Measurements from ENCODE around the gene PEX11G.

The PEX11G gene

DNA sequence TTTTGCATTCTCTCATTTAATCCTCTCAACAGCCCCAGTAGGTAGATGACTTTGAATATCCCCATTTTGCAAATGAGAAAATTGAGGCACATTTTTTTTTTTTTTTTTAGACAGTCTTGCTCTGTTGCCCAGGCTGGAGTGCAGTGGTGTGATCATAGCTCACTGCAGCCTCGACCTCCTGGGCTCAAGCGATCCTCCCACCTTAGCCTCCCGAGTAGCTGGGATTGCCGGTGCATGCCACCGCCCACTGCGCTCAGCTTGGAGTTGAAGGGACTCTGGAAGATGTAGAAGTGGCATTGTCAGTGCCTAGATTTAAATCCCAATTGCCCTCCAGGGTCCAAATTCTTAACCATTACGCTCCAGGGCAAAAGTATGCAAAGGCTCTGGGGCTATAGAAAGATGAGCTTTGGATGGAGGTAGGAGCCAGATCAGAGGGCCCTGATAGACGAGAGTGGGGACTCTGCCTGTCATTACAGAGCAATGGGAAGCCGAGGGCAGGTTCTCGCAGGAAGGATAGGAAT lies 32.8 kb upstream of the PEX11G start:
- DNase-seq (ENCODE audit: low spot score) = no peak

GRCh38 chr19:7520131-7521051 lies 31.6 kb upstream of the PEX11G start:
- DNase-seq (ENCODE audit: low spot score) = no peak

DNA sequence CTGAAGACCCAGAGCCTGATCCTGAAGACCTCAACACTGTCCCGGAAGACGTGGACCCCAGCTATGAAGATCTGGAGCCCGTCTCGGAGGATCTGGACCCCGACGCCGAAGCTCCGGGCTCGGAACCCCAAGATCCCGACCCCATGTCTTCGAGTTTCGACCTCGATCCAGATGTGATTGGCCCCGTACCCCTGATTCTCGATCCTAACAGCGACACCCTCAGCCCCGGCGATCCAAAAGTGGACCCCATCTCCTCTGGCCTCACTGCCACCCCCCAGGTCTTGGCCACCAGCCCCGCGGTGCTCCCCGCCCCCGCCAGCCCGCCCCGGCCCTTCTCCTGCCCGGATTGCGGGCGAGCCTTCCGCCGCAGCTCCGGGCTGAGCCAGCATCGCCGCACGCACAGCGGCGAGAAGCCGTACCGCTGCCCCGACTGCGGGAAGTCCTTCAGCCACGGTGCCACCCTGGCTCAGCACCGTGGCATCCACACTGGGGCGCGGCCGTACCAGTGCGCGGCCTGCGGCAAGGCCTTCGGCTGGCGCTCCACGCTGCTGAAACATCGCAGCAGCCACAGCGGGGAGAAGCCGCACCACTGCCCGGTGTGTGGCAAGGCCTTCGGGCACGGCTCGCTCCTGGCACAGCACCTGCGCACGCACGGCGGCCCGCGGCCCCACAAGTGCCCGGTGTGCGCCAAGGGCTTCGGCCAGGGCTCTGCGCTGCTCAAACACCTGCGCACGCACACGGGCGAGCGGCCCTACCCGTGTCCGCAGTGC lies 30.7 kb upstream of the PEX11G start:
- DNase-seq (ENCODE audit: low spot score) = no peak

DNA sequence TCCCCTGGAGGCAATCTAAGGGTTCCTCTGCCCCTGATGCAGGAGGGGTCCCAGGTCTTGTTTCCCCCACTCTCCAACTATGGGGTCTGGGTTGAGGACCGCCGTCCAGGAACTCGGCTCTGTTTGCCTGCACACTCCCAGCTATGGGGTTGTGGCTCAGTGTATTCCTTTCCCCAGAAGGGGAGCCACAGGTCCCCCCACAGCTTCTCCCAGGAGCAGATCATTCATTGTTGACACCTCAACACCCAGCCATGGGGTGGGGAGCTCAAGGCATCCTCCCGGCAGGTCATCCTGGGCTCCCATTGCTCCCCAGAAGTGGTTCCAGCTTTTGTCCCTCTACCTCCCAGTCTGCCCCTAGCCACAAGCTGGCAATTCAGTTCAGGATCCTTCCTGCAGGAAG lies 28.0 kb upstream of the PEX11G start:
- DNase-seq (ENCODE audit: low spot score) = no peak

DNA sequence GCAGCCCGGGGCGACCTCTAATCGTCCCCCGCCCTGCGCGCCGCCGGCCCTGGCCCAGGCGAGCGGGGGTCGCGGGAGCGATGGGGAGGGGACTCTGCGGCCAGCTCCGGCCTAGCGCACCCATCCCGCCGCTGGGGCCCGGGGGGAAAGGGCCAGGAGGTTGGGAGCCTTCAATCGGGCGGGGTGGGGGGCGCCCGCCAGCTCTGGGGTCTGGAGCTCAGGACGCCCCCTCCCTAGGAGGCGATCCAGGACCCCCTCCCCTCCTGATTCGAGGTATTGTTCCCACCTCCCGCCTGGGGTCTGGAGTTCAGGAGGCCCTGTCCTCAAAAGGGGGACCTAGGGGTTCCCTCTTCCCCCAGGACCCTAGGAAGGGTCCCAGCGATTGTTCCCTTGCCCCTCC lies 27.5 kb upstream of the PEX11G start:
- DNase-seq (ENCODE audit: low spot score) = no peak

DNA sequence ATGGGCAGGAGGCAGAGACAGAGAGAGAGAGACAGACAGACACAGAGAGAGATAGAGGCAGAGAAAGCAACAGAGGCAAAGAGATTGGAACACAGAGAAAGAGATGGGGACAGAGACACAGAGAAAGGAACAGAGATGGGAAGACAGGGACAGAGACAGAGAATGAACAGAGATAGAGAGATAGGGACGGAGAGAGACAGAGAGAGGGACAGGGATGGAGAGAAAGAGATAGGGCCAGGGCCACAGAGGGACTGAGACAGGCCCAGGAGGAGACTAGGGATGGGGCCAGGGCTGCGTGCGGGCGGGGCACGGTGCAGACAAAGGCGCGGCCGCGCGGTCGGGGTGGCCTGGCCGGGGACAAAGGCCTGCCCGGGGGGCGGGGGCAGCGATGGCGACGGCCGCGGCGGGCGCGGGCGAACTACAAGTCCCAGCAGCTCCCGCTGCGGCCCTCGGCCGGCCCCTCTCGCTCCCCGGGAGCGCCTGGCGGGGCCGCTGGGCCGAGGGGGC lies 26.9 kb upstream of the PEX11G start, which contains the start of gene ZNF358:
Gene ZNF358, plus strand, starts transcription at position 459 of the 507 bp plus-strand sequence. CDS start 3,140 bp downstream, outside the sequence.
- DNase-seq (ENCODE audit: low spot score) = peak; percentile 75

- DNase-seq (ENCODE audit: low spot score) = no peak
These were observed 26.3 kb upstream of the PEX11G start for GRCh38 chr19:7515110-7515644.

DNA sequence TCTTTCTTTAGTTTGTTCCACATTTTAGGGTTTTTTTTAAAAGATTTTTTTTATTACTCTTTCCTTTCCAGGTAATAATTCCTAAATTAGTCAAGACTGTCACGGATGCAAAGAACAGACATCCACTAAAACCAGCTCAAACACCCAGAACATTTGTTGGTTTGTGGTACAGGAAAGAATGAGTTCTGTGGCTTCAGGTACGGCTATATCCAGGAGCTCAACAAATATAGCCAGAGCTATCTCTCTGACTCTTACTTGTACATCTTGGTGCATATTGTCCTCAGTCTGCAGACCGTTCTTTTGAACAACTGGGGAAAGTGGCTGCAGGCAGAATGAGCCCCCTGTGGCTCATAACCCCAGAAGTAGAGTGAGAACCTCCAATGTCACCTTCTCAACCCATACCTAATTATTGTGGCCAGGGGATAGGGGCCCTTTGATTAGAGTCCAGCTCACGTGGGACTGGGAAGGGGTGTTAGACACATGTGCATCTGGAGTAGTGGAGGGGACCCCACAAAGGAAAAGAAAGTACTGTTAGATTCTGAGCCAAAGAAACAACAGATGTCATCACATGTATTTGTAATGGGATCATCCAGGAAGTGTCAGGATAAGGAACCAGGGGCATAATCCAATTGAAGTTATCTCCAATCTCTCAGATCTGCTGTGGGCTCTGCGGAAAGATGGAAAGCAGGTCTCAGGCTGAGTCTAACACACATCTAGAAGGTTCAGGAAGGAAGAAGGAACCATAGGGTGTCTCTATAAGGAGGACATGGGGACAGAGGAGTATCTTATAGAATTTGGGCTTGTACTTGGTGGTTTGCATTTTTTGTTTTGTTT lies 25.2 kb upstream of the PEX11G start:
- DNase-seq (ENCODE audit: low spot score) = no peak

DNA sequence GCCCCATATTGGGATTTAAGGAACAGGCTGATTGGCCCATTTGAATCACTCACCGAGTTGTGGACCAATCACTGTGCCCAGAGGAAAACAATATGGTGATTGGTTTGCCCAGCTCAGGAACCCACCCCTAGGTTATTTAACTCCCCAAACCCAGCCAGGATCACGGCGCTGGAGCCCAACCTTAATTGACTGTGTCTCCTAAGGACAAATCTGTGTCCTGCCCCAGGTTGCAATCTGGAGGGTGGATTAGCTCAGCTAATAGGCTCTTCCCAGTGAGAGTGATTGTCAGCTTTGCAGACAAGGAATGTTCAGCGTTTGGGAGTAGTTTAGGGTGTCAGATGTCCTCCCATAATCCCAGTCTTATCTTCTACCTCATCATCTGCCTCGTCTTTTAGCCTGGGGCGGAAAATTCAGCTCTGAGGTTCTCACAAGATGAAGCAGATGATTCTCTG lies 23.6 kb upstream of the PEX11G start:
- no peak for DNase-seq (ENCODE audit: low spot score)

- no peak for DNase-seq (ENCODE audit: low spot score)
These were observed 20.8 kb upstream of the PEX11G start for GRCh38 chr19:7509625-7510024.

DNA sequence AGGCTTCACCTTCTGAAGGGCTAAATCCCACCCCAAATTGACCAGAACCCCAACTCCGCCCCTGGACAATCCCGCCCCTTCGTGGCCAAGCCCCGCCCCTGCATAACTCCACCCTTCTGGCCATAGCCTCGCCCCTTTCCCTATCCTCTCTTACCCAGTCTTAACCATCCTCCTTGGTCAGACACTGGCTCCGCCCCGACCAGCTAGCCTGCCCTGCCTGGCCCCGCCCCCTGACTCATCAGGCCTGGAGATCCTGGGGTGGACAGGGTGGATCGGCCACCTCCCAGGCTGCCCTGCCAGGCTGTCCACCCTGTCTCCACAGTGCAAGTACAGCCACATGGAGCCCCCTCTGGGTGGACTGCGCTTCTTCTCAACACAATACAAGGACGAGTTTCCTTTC lies 19.0 kb upstream of the PEX11G start:
- DNase-seq (ENCODE audit: low spot score) = peak; percentile 73

GRCh38 chr19:7506385-7507328 lies 17.8 kb upstream of the PEX11G start:
- DNase-seq (ENCODE audit: low spot score) = peak; percentile 90

DNA sequence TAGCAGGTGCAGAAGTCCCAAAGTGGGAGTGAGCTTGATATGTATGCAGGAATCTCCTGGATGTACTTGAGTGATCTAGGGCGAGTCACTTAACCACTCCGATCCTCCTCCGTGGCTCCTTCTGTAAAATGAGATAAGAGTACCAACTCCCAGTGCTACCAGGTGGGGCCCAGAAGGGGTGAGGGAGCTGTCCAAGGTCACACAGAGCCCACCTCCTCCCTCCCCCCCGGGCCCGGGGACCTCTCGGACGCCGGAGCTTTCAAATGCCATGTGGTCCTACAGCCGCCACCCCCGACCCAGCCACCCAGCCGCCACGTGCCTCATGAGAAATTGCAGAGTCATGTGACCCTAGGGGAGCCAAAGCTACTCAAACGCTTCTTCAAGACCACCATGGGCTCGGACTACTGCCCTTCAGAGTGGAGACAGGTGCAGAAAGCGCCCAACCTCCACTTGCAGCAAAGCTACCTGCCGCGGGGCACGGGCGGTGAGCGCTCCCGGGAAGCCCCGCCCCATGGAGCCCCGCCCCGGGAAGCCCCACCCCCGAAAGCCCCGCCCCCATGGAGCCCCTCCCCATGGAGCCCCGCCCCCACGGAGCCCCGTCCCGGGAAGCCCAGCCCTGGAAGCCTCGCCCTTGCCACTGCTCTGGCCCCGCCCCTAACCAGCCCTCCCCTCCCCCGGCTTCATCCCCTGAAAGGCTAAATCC lies 17.0 kb upstream of the PEX11G start:
- DNase-seq (ENCODE audit: low spot score) = peak; percentile 62

DNA sequence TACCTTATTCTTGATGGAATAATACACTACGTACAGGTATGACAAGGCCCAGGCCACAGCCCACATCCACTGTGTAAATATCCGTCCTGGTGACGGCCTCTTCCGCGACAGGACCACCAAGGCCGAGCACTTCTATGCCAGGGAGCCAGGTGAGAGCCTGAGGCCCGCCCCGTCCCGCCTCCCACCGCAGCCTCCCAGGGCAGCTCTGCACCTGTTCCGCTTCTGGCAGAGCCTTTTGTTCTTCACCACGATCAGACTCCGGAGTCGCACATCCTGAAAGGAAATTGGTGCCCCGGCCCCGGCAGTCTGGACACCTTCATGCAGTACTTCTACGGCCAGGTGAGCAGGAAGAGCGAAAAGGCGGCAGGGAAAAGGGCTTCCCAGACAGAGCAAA lies 16.4 kb upstream of the PEX11G start:
- no peak for DNase-seq (ENCODE audit: low spot score)

DNA sequence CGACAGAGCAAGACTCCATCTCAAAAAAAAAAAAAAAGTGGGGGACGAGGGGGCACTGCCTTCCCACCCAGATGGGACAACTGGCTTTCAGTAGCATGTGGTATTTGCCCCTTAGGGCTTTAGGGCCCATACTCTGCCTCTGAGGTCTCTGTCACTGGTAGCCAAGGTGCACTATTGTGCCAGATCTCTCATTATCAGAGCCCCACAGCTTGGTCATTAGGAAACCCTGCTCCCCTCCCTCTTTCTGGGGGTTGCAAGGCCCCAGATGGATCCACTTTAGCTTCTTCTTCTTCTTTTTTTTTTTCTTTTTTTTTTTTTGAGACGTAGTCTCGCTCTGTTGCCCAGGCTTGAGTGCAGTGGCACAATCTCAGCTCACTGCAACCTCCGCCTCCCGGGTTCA lies 15.8 kb upstream of the PEX11G start:
- no peak for DNase-seq (ENCODE audit: low spot score)

- no peak for DNase-seq (ENCODE audit: low spot score)
These were observed 13.7 kb upstream of the PEX11G start for GRCh38 chr19:7502552-7502951.

- DNase-seq (ENCODE audit: low spot score) = peak; percentile 38
These were observed 12.1 kb upstream of the PEX11G start for GRCh38 chr19:7500811-7501450.

DNA sequence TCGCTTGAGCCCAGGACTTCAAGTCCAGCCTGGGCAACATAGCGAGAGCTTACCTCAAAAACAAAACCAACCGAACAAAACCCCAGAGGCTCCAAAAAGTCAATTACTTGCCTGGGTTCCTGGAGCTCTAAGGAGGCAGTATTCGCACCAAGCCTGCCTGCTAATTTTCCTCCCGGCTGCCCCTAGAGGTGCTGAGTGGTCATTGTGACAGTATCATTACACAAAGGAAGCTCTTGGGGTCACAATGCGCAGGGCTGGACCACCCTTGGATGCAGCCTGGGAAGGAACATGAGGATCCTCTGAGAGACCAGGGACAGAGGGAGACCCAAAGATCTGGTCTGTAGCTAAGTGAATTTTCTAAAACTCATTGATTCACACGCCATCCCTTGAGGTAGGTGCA lies 8.5 kb upstream of the PEX11G start:
- no peak for DNase-seq (ENCODE audit: low spot score)
